ENCODE results near the gene KCNE1. TPM values are rescaled to one million over a fixed set of nuclear protein-coding genes. Genes with fewer than 3 reads are reported as not detected.

Gene KCNE1
- total and polyA plus RNA-seq, 2 of the 13 experiments (the other 11 are each of a cell fraction or from before 2014, with no cell fraction given) = 0.35 TPM; not detected in 1

- FAIRE-seq (no peak), ATAC-seq (no peak), DNase-seq (ENCODE audit: low spot score) (no peak)
- no peak overlapping the region for H2AFZ ChIP-seq (ENCODE audit: low read length)
- H3K27ac ChIP-seq (ENCODE audit: extremely low read length, insufficient read depth, low read length) = no peak overlapping the region
- in situ Hi-C loops (cut with HindIII; ENCODE audit: extremely low pct_ligation_motif_present, low pct_unique_long_range_greater_than_20kb) (no loop called here), intact Hi-C loops (cut with micrococcal nuclease; ENCODE audit: unreplicated experiment) (no loop called here)
- H3K4me1 ChIP-seq (ENCODE audit: insufficient read depth, low read length) = peaks cover 19% of the 10 kb centered on the region
- no peak overlapping the region for H3K9ac ChIP-seq (ENCODE audit: insufficient read depth, low read depth, low read length)
- 90% methylated on average over 5 of the region's 5 CpGs for WGBS (ENCODE audit: low lambda C conversion rate)
- POLR2A ChIA-PET = interaction anchor here (1.2 to 1.4 kb wide), 2 partner anchors 10 to 28 kb away, joined by 3 to 5 read pairs; no protein-coding TSS in a partner anchor
- BruUV-seq (replicated peaks) = no TSS peak
- no peak overlapping the region for H3K4me2 ChIP-seq (ENCODE audit: low read depth, low read length)
- no peak overlapping the region for H3K4me3 ChIP-seq (replicated peaks in 1 of 3; ENCODE audit: insufficient read depth in 1 of 3, low read depth in 2 of 3, low read length in 3 of 3)
- H3K27me3 ChIP-seq (ENCODE audit: control insufficient read depth in 1 of 2, insufficient read depth in 2 of 2, low read length in 2 of 2) = no peaks in the 10 kb centered on the region
- H3K79me2 ChIP-seq (ENCODE audit: insufficient read depth, low read length) = no peaks in the 10 kb centered on the region
- CTCF ChIA-PET (ENCODE audit: low intra/inter-chr PET ratio, low total read pairs) = no interaction called here
- H4K20me1 ChIP-seq (ENCODE audit: insufficient read depth, low read length) = peaks cover 3% of the 10 kb centered on the region; the same call in 1 of the 2 replicates
- H3K36me3 ChIP-seq (replicated peaks in 1 of 2; ENCODE audit: control insufficient read depth in 1 of 2, insufficient read depth in 2 of 2, low read length in 2 of 2) = peaks cover 9 to 43% of the 10 kb centered on the region in 2 experiments
- no peaks in the 10 kb centered on the region for H3K9me3 ChIP-seq (ENCODE audit: low read length)
- TF ChIP-seq SIN3B (IDR thresholded peaks at IDR 0.05; ENCODE audit: low read length) (no peak), SCMH1 (CRISPR knock-in tag; IDR thresholded peaks at IDR 0.05; ENCODE audit: borderline replicate concordance) (no peak), SNAI1 (CRISPR knock-in tag; IDR thresholded peaks at IDR 0.05; ENCODE audit: borderline replicate concordance) (no peak), KDM5A (IDR thresholded peaks at IDR 0.05; ENCODE audit: borderline replicate concordance, low read length) (no peak), CSRNP2 (CRISPR knock-in tag; conservative IDR thresholded peaks at IDR 0.05; ENCODE audit: low read depth) (no peak), ZNF572 (CRISPR knock-in tag; IDR thresholded peaks at IDR 0.05) (no peak), ZFP36 (IDR thresholded peaks at IDR 0.05; ENCODE audit: borderline replicate concordance, low read depth, low read length, partially characterized antibody) (no peak), HDAC1 (CRISPR knock-in tag; IDR thresholded peaks at IDR 0.05) (no peak), PBX3 (CRISPR knock-in tag; IDR thresholded peaks at IDR 0.05; ENCODE audit: borderline replicate concordance) (no peak), ZC3H13 (CRISPR knock-in tag; IDR thresholded peaks at IDR 0.05) (no peak), ARID3A (IDR thresholded peaks at IDR 0.05; ENCODE audit: low read depth, low read length) (no peak), ZSCAN20 (CRISPR knock-in tag; IDR thresholded peaks at IDR 0.05; ENCODE audit: borderline replicate concordance) (no peak), IRX3 (CRISPR knock-in tag; IDR thresholded peaks at IDR 0.05; ENCODE audit: borderline replicate concordance, low read depth) (no peak), ZNF205 (CRISPR knock-in tag; IDR thresholded peaks at IDR 0.05) (no peak), ZFP36L2 (CRISPR knock-in tag; IDR thresholded peaks at IDR 0.05) (no peak), ZNF678 (CRISPR knock-in tag; IDR thresholded peaks at IDR 0.05) (no peak), ZNF275 (CRISPR knock-in tag; IDR thresholded peaks at IDR 0.05; ENCODE audit: borderline replicate concordance) (no peak)
These were observed 5.0 kb upstream of the KCNE1 start for GRCh38 chr21:34517039-34517438.
